GM12891 (cell line): ENCODE data around the gene PCCB.

Experiments used
- DNase-seq: peaks from one replicate; pipeline ENCODE4 v3.0.0; 2011; ENCODE audit warnings: low spot score; ENCODE audit not compliant: insufficient read length
- FAIRE-seq: peaks from 2 replicates; lab custom pipeline; 2011; peaks lifted over from hg19 to GRCh38; lab: Jason Lieb, UNC
- PAX5 ChIP-seq: IDR thresholded peaks from 2 replicates; pipeline ENCODE4 v1.6.1; 2011; ENCODE audit warnings: low read length, moderate library complexity, mild to moderate bottlenecking; ENCODE audit not compliant: insufficient read depth, severe bottlenecking
- POLR2A ChIP-seq: IDR thresholded peaks from 2 replicates; pipeline ENCODE4 v1.6.1; 2011; ENCODE audit warnings: low read depth, low read length, control low read depth
- POLR2AphosphoS5 ChIP-seq: IDR thresholded peaks from 2 replicates; pipeline ENCODE4 v1.6.1; 2011; ENCODE audit warnings: low read depth, low read length, control low read depth
- POU2F2 ChIP-seq: IDR thresholded peaks from 2 replicates; pipeline ENCODE4 v1.6.1; 2011; ENCODE audit warnings: low read depth, mild to moderate bottlenecking, control low read depth, low read length, moderate library complexity
- SPI1 ChIP-seq: IDR thresholded peaks from 2 replicates; pipeline ENCODE4 v1.6.1; 2011; ENCODE audit warnings: low read depth, low read length, control low read depth
- TAF1 ChIP-seq: IDR thresholded peaks from 2 replicates; pipeline ENCODE4 v1.6.1; 2011; ENCODE audit warnings: low read depth, low read length, control low read depth

PCCB gene

DNA sequence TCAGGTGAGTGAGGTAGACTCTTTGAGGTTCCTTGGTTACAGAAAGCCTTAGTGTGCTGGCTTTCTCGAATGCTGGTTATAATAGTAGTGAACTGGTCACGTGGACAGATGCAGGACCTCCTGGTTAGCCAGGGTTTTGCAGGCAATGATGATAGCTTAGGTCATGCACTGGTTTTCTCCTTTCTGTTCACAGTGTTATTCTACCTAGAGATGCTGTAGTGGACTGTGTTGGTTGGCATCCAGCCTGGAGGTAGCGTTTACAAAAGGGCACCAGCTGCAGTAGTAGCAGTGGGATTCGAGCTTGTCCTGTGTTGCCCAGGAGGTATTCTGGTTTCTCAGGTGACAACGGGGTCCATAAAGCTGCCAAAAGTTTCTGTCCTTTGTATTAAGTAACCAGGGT is 27.0 kb downstream of the PCCB start:
- FAIRE-seq: no peak
- no peak for DNase-seq
- TF ChIP-seq POLR2A: no peak
- no peak for TF ChIP-seq TAF1
- no peak for TF ChIP-seq PAX5
- TF ChIP-seq POU2F2: no peak
- no peak for TF ChIP-seq SPI1
- TF ChIP-seq POLR2AphosphoS5: no peak

DNA sequence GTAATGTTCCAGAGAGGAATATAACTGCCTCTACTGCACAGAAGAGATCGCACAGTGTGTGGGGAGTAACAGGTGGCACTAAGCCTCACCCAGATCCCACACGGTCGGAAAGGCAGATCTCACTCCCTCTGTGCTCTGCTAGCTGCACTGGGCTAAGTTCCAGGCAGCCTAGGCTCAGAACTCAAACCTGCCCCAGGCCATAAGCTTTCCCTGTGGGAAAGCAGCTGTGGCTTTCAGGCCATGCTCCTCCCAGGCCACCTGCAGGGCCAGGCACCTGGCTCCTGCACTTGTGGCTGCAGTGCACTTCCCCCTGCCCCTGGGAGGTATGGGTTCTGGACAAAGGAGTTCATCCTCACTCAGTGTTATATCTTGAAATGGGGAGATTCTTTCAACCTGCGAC is 27.5 kb downstream of the PCCB start:
- DNase-seq (no peak), FAIRE-seq (no peak)
- no peak for TF ChIP-seq TAF1
- no peak for TF ChIP-seq POLR2AphosphoS5

DNA sequence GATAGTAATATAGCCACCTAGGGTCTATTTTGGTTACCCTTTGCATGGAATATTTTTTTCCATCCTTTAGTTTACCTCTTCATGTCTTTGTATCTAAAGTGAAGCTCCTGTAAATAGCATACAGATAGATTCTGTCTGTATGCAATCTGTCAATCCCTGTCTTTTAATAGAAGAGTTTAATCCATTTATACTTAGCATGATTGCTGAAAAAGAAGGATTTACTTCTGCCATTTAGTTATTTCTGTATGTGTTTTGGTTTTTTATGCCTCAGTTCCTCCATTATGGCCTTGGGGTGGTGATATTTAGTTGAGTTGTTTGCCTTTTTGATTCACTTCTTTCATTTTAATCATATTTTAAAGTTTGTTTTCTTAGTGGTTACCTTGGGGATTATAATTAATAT is 29.0 kb downstream of the PCCB start:
- DNase-seq (no peak), FAIRE-seq (no peak)
- no peak for TF ChIP-seq POLR2A
- TF ChIP-seq POLR2AphosphoS5: no peak
- TF ChIP-seq PAX5: no peak
- no peak for TF ChIP-seq TAF1
- no peak for TF ChIP-seq SPI1
- TF ChIP-seq POU2F2: no peak

DNA sequence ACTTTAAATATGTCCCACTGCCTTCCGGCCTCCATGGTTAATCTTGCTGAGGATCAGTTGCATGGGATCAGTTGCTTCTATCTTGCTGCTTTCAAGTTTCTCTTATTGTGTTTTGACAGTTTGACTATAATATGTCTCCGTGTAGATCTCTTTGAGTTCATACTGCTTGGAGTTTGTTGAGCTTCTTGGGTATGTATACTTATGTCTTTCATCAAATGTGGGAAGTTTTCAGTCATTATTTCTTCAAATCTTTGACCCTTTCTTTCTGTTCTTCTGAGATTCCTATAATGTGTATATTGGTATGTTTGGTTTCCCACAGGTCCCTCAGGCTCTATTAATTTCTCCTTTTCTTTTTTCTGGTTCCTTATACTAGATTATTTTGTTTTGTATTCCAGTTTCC is 30.8 kb downstream of the PCCB start:
- no peak for TF ChIP-seq TAF1
- TF ChIP-seq SPI1: no peak
- TF ChIP-seq POLR2AphosphoS5: no peak
- TF ChIP-seq POU2F2: no peak
- TF ChIP-seq POLR2A: no peak
- no peak for TF ChIP-seq PAX5
- FAIRE-seq: no peak
- DNase-seq: no peak

DNA sequence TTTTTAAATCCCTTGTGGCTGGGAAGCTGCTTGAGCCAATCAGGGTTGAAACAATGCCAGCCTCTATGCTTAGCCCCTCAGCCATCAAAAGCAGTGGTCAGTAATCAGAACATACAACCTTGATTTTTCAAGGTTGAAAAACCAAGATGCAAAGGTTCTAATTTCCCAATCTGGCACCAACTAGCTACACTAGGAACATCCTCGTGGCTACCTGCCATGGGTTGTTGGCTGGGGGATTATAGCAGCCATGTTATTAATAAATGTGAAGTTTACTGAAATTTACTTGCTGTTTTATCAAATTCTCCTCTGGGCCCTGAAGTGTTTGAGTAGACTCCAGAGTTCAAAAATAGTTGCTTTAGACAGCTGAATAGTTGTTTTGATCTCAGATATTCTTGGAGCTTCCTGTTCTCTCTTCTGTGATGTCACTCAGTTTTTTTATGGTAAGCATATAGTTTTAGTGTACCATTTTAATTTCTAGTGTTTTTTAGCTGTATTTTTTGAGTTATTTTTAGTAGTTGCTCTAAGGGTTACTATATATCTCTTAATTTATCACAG is 31.9 kb downstream of the PCCB start:
- DNase-seq (no peak), FAIRE-seq (no peak)
- no peak for TF ChIP-seq POLR2A
- no peak for TF ChIP-seq POU2F2
- no peak for TF ChIP-seq SPI1
- no peak for TF ChIP-seq POLR2AphosphoS5
- no peak for TF ChIP-seq PAX5
- no peak for TF ChIP-seq TAF1

DNA sequence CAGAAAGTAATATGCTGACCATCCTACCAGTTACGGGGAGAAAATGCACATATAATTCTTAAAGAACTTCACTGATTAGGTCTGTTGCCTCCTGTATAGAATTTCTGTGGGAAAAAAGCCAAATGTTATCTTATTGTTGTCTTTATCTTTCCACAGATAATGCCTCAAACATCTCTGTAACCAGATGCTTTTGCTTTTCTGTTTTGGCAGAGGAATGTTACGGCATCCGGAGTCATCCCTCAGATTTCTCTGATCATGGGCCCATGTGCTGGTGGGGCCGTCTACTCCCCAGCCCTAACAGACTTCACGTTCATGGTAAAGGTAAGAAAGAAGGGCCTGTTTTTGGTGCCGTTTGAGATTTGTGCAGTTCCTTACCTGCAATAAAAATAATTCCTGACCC is 33.5 kb downstream of the PCCB start:
- DNase-seq (no peak), FAIRE-seq (no peak)
- TF ChIP-seq PAX5 (no peak), TAF1 (no peak), POLR2AphosphoS5 (no peak), POLR2A (no peak), POU2F2 (no peak), SPI1 (no peak)

DNA sequence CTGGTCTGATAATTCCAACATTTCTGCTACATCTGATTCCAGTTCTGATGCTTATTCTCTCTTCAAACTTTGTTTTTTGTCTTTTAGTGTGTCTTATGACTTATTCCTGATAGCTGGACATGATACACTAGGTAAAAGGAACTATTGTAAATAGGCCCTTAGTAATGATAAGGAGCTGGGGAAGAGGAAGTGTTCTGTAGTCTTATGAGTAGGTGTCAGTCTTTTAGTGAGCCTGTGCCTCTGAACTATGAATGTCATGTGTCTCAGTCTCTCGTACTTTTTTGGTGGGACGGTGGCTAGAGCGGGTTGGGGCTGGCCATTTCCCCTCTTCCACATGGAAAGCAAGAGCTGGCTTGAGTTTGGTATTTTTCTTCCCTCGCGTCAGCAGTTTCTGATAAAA is 41.2 kb downstream of the PCCB start:
- no peak for FAIRE-seq
- DNase-seq: no peak

DNA sequence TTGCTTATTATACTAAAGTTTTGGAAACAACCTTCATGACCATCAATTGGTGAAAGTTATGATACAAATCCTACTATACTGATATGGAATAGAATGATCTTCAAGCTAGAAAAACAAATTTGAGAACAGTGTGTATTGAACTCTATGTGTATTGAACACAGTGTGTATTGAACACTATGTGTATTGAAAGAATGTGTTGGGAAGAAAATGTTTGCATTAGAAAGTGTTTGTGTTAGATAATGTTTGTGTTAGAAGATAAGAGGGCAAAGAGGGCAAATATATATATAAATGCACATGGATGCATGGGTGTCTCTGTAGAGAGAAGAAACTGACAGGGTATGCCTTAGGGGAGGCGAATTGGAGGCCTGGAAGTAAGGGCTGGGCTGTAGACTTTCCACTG is 42.4 kb downstream of the PCCB start:
- DNase-seq: no peak

More for the DNA sequence above, 41.2 kb downstream of the PCCB start:
- no peak for TF ChIP-seq POU2F2
- no peak for TF ChIP-seq POLR2A
- TF ChIP-seq SPI1: 0 out of 2 replicates have a peak, but pooled peaks have one; percentile 1
- no peak for TF ChIP-seq TAF1

DNA sequence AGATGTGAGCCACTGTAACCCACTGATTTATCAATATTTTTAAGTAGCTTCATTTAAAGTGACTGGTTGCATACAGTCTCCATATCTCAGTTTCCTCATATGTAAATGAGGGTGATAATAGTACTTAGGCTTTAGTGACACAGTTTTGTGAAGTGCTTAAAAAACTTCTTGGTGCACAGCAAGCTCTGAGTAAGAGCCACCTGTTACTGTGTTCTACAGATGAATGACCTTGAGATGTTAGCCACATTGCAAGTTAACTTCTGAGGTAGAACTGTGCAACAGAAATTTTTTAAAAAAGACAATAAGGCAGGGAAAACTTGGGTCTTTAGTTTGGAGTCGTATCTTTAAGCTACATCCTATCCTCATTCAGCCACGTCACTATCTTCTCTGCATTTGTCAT is 43.1 kb downstream of the PCCB start:
- TF ChIP-seq POLR2AphosphoS5: no peak
- no peak for TF ChIP-seq TAF1
- TF ChIP-seq PAX5: no peak
- no peak for TF ChIP-seq POLR2A
- TF ChIP-seq SPI1: no peak
- no peak for TF ChIP-seq POU2F2

More for the DNA sequence above, 42.4 kb downstream of the PCCB start:
- TF ChIP-seq POU2F2: no peak
- TF ChIP-seq TAF1: no peak
- no peak for TF ChIP-seq SPI1
- TF ChIP-seq PAX5: no peak
- TF ChIP-seq POLR2A: no peak
- TF ChIP-seq POLR2AphosphoS5: no peak
- FAIRE-seq: no peak

DNA sequence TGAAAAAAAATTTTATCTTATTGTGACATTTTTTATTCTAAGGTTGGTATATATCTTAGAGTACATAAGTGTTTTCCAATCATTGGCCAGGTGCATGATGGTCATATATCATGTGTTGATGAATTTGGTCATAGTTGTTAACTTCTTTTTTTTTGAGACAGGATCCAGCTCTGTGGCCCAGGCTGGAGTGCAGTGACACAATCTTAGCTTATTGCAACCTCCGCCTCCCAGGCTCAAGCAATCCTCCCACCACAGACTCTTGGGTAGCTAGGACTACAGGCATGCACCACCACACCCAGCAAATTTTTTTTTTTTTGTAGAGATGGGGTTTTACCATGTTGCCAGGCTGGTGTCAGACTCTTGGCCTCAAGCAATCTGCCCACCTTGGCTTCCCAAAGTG is 44.0 kb downstream of the PCCB start:
- DNase-seq: no peak
- no peak for TF ChIP-seq PAX5
- FAIRE-seq: no peak

More for the DNA sequence above, 43.1 kb downstream of the PCCB start:
- DNase-seq (no peak), FAIRE-seq (no peak)

DNA sequence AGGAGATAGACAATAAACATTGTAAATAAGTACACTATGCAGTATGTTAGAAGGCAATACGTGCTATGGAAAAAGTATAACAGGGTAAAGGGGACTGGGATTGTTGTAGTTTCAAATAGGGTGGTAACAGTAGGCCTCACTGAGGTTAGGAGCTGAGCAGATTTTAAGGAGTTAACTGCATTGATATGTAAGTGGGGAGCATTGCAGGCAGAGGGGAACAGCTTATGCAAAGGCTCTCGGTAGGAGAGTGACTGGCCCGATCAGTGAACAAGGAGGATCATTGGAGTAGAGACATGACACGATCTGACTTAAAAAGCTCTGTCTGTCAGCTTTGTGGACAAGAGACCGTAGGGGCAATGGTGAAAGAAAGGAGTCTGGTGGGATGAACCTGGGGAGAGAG is 46.8 kb downstream of the PCCB start:
- TF ChIP-seq POLR2A: no peak
- no peak for TF ChIP-seq TAF1
- TF ChIP-seq POLR2AphosphoS5: no peak
- no peak for TF ChIP-seq PAX5
- TF ChIP-seq SPI1: no peak
- no peak for TF ChIP-seq POU2F2
- FAIRE-seq (no peak), DNase-seq (no peak)
